ENCODE data around the gene CEP135. TPM values are rescaled to one million over a fixed set of nuclear protein-coding genes. Genes with fewer than 3 reads are reported as not detected.

Gene CEP135
- total RNA-seq, 1 donor from 2014 or later, result 8.2 TPM

DNA sequence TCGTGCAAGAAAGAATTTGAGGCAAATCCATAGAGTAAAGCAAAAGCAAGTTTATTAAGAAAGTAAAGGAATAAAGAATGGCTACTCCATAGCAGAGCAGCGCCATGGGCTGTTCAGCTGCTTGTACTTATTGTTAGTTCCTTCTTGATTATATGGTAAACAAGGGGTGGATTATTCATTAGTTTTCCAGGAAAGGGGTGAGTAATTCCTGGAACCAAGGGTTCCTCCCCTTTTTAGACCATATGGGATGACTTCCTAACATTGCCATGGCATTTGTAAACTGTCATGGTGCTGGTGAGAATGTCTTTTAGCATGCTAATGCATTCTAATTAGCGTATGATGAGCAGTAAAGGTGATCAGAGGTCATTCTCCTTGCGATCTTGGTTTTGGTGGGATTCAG is 23.5 kb upstream of the CEP135 start:
- H3K27ac ChIP-seq (ENCODE audit: low read depth, low read length), result no peak overlapping the region
- no peaks in the 10 kb centered on the region for H3K36me3 ChIP-seq (ENCODE audit: insufficient read depth, low read length)
- no peaks in the 10 kb centered on the region for H4K20me1 ChIP-seq (ENCODE audit: insufficient read depth, low read length)
- H2AFZ ChIP-seq (ENCODE audit: low read depth, low read length), result no peak overlapping the region
- no peaks in the 10 kb centered on the region for H3K9me3 Mint-ChIP-seq (ENCODE audit: unreplicated experiment)
- no peaks in the 10 kb centered on the region for H3K27me3 ChIP-seq (ENCODE audit: insufficient read depth, low read length)
- H3K79me2 ChIP-seq (ENCODE audit: insufficient read depth, low read length), result no peaks in the 10 kb centered on the region
- no peak overlapping the region for H3K4me3 Mint-ChIP-seq (ENCODE audit: unreplicated experiment)
- no peak overlapping the region for H3K4me3 ChIP-seq (ENCODE audit: insufficient read depth, low read depth, low read length)
- no peaks in the 10 kb centered on the region for H3K9me3 ChIP-seq (ENCODE audit: insufficient read depth, low read depth, low read length)
- peaks cover 2% of the 10 kb centered on the region for H3K4me1 Mint-ChIP-seq (ENCODE audit: low read depth, unreplicated experiment)
- FAIRE-seq, result no peak
- no peaks in the 10 kb centered on the region for H3K4me1 ChIP-seq (ENCODE audit: insufficient read depth, low read length)
- DNase-seq (ENCODE audit: low read depth), result peak; percentile 8
- H3K36me3 Mint-ChIP-seq (ENCODE audit: low read depth, unreplicated experiment), result no peaks in the 10 kb centered on the region
- no peak overlapping the region for H3K27ac Mint-ChIP-seq (ENCODE audit: unreplicated experiment)
- no peak overlapping the region for H3K4me2 ChIP-seq (ENCODE audit: low read length)
- no peak for TF ChIP-seq CTCF (IDR thresholded peaks at IDR 0.05; ENCODE audit: insufficient read depth, low read depth, low read length)
- TF ChIP-seq EZH2 (IDR thresholded peaks at IDR 0.05; ENCODE audit: insufficient read depth, low read length), result no peak
- no peak overlapping the region for H3K9ac ChIP-seq (ENCODE audit: low read length)
- H3K27me3 Mint-ChIP-seq (ENCODE audit: low read depth, unreplicated experiment), result no peaks in the 10 kb centered on the region

DNA sequence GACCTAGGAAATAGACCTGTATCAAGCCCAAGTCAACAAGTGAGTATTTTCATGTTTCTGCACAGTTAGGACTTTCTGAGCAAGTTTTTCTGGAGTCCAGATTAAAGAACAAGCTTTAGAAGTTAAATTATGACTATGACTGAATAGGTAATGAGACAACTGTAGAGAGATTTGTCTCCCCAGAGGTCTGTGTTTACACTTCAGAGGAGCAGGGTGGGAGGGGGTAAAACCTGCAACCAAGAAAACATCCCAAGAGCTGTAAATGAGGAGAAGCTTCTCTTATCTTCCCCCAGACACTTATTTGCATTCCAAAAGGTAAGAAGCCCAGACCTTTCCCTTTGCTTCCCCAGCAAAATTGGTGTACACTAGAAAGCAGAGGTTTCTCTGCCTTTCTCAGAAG is 22.1 kb upstream of the CEP135 start:
- no peak overlapping the region for H3K4me3 Mint-ChIP-seq (ENCODE audit: unreplicated experiment)
- H3K4me2 ChIP-seq (ENCODE audit: low read length), result no peak overlapping the region
- no peaks in the 10 kb centered on the region for H3K27me3 Mint-ChIP-seq (ENCODE audit: low read depth, unreplicated experiment)
- H3K4me1 Mint-ChIP-seq (ENCODE audit: low read depth, unreplicated experiment), result peaks cover 9% of the 10 kb centered on the region
- H3K9me3 Mint-ChIP-seq (ENCODE audit: unreplicated experiment), result no peaks in the 10 kb centered on the region
- no peaks in the 10 kb centered on the region for H3K36me3 ChIP-seq (ENCODE audit: insufficient read depth, low read length)
- H4K20me1 ChIP-seq (ENCODE audit: insufficient read depth, low read length), result no peaks in the 10 kb centered on the region
- no peaks in the 10 kb centered on the region for H3K79me2 ChIP-seq (ENCODE audit: insufficient read depth, low read length)
- no peak overlapping the region for H3K27ac ChIP-seq (ENCODE audit: low read depth, low read length)
- H3K27me3 ChIP-seq (ENCODE audit: insufficient read depth, low read length), result no peaks in the 10 kb centered on the region
- H3K27ac Mint-ChIP-seq (ENCODE audit: unreplicated experiment), result no peak overlapping the region
- DNase-seq (ENCODE audit: low read depth), result no peak
- no peaks in the 10 kb centered on the region for H3K4me1 ChIP-seq (ENCODE audit: insufficient read depth, low read length)
- TF ChIP-seq CTCF (IDR thresholded peaks at IDR 0.05; ENCODE audit: insufficient read depth, low read depth, low read length), result no peak
- no peak for FAIRE-seq
- H3K9me3 ChIP-seq (ENCODE audit: insufficient read depth, low read depth, low read length), result no peaks in the 10 kb centered on the region
- no peaks in the 10 kb centered on the region for H3K36me3 Mint-ChIP-seq (ENCODE audit: low read depth, unreplicated experiment)
- H3K9ac ChIP-seq (ENCODE audit: low read length), result no peak overlapping the region
- H2AFZ ChIP-seq (ENCODE audit: low read depth, low read length), result no peak overlapping the region
- H3K4me3 ChIP-seq (ENCODE audit: insufficient read depth, low read depth, low read length), result no peak overlapping the region

GRCh38 chr4:55927803-55928437 is 20.8 kb upstream of the CEP135 start:
- Histone ChIP-seq H2AFZ (ENCODE audit: low read depth, low read length) (no peak overlapping the region), H3K27ac (ENCODE audit: low read depth, low read length) (no peak overlapping the region), H4K20me1 (ENCODE audit: insufficient read depth, low read length) (no peaks in the 10 kb centered on the region), H3K36me3 (ENCODE audit: insufficient read depth, low read length) (no peaks in the 10 kb centered on the region), H3K9me3 (ENCODE audit: insufficient read depth, low read depth, low read length) (no peaks in the 10 kb centered on the region), H3K9ac (ENCODE audit: low read length) (no peak overlapping the region), H3K4me2 (ENCODE audit: low read length) (no peak overlapping the region), H3K79me2 (ENCODE audit: insufficient read depth, low read length) (no peaks in the 10 kb centered on the region), H3K4me1 (ENCODE audit: insufficient read depth, low read length) (no peaks in the 10 kb centered on the region), H3K4me3 (ENCODE audit: insufficient read depth, low read depth, low read length) (no peak overlapping the region), H3K27me3 (ENCODE audit: insufficient read depth, low read length) (no peaks in the 10 kb centered on the region)
- no peak for DNase-seq (ENCODE audit: low read depth)
- Mint-ChIP-seq H3K9me3 (ENCODE audit: unreplicated experiment) (no peaks in the 10 kb centered on the region), H3K27me3 (ENCODE audit: low read depth, unreplicated experiment) (no peaks in the 10 kb centered on the region), H3K4me1 (ENCODE audit: low read depth, unreplicated experiment) (peaks cover 9% of the 10 kb centered on the region), H3K36me3 (ENCODE audit: low read depth, unreplicated experiment) (no peaks in the 10 kb centered on the region), H3K27ac (ENCODE audit: unreplicated experiment) (no peak overlapping the region), H3K4me3 (ENCODE audit: unreplicated experiment) (no peak overlapping the region)
- TF ChIP-seq CTCF (IDR thresholded peaks at IDR 0.05; ENCODE audit: insufficient read depth, low read depth, low read length) (no peak), EZH2 (IDR thresholded peaks at IDR 0.05; ENCODE audit: insufficient read depth, low read length) (no peak)
- no peak for FAIRE-seq

Measured in astrocyte (in vitro differentiated cells and primary cell).